Femur (tissue), 1 donor: Measurements from ENCODE around the gene ZNF469.

Experiments used
- DNase-seq: peaks from one replicate; pipeline ENCODE4 v3.0.0-alpha.2; 2017

ZNF469 gene

GRCh38 chr16:88380099-88380498, 2.7 kb upstream of the ZNF469 start:
- no peak for DNase-seq

- DNase-seq = no peak
Measured at GRCh38 chr16:88380619-88381018, 2.1 kb upstream of the ZNF469 start.

- DNase-seq = no peak
Measured at GRCh38 chr16:88381820-88382451, 823 bp upstream of the ZNF469 start.

GRCh38 chr16:88383401-88384221, 852 bp downstream of the ZNF469 start:
- peak; percentile 72 for DNase-seq

GRCh38 chr16:88384222-88385111, 1.7 kb downstream of the ZNF469 start:
- no peak for DNase-seq

DNA sequence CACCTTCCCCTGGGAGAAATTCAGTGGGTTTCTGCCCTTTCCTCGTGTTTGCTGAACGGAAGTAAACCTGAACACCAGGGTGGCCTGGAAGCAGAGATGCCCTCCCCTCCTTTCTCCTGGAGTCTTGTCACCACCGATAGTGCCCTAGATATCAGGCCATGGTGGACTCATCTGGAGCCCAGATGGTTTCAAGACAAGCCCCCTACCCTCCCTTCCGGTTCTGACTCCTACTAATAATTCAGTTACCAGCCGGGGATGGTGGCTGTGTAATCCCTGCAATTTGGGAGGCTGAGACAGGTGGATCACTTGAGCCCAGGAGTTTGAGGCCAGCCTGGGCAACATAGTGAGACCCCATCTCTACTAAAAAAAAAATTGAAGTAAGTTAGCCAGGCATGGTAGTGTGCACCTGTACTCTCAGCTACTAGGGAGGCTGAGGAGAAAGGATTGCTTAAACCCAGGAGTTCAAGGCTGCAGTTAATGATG, 2.4 kb downstream of the ZNF469 start:
- DNase-seq = no peak

DNA sequence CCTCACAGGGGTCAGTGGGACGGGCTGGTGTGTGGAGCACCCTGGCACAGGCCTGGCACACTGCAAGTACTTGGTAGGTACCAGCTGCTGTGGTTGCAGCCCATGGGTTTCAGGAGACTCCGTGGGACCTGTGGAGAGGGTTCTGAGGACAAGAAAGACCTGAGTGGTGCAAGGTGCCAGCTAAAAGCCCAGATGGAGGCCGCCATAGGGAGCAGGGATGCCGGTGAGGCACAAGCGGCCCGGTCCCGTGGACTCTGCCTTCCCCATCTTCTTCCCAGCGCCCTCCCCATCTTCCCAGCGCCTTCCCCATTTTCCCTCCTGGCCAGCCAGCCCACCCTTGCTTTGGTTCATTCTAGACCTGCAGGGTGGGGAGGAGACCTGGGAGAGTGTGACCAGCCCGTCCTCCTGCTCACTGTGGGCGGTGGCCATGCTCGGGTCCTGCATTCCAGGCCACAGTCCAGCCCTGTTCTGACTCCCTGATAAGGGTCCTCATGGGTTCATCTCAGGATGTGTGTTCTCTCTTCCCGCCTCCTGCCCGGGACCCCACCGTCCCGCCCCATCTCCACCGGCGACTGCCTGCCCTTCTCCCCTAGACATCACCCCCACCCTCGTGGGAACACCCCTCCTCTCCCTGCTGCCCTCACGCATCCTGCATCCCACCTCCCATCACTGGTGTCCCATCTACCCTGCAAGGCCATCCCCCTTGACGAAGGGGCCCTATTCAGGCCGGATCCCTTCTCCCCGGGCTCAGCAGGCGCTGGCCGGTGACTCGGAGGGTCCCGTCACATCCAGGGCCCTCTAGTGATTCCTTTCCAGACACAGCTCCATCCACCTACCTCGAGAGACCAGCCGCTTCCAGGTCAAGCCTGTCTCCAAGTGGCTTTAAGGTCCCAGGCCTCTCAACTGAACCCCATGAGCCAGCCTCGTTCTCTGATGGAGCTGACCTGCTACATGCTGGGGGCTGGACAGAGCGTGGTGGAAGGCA, 3.4 kb downstream of the ZNF469 start:
- no peak for DNase-seq

DNA sequence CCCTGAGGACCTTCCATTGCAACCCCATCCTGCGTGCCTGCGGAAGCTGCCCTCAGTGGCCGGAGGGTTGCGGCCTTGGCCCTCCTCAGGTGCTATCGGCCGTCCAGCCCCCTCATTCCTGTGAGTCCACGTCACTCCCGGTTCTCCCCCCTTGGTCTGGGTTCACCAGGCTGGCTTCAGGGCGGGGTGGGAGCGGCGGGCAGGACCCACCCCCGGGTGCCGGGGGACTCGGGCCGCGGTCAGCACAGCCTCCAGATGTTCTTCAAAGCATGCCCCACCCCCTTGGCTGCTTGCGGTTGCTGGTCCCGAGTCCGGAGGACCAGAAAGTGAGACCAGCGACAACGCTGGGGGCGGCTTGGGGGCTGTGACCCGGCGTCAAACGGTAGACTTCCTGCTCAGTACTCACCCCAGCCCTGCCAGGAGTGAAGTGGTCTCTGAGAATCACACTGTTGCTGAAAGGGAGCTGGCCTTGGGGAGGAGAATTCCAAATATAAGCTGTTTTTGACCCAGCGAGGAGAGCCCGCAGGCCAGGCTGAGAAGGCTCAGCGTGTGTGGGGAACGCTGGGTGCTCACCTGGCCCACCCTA, 4.5 kb downstream of the ZNF469 start:
- DNase-seq = peak; percentile 59

DNA sequence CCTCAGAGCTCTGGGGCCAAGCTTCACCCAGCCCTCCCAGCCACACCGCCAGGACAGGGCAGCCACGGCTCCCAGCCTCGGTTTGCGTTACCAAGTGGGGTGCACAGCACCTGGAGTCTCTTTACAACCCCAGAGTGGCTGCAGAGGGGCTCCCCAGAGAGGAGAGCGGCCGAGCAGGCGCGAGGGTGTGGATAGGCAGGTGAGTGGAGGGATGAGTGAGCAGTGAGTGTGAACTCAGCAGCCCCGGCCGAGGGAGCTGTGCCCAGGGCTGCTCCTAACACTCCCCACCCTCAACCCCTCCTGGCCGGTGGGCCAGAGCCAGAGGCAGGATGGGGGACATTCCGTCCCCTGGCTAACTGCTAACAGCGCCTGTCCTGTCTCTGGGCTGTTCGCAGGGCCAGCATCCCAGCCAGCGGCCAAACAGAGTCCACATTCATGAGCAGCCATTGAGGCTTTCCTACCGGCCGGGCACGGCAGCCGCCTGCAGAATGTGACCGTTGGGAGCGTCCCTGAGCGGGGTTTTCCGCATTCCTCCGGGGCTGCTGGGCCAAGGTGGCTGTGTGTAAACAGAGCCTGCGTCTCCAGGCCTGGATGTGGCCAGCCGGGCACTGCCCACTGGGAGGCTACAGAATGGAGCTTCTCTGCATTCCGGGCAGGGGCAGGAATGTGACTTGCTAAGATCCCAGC, 5.3 kb downstream of the ZNF469 start:
- DNase-seq = peak; percentile 83

GRCh38 chr16:88389191-88389590, 6.4 kb downstream of the ZNF469 start:
- DNase-seq = no peak

GRCh38 chr16:88389621-88390160, 6.9 kb downstream of the ZNF469 start:
- no peak for DNase-seq

DNA sequence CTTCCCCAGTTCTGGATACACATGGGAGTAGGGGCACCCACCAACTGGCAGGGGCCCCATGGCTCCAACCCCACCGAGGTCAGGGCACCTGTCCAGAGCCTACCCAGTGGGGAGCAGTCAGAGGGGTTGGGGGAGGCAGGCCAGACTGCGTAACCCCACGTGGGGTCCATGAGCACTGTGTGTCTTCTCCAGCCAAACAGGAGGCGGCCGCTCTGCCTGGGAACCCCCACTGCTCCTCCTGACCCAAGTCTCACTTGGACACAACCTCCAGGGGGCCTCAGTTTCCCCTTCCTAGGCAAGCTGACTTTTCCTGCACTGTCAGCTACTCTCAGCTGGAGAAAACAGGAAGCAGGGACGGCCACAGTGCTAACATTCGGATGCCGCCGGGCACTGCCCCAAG, 7.5 kb downstream of the ZNF469 start:
- DNase-seq = no peak

DNA sequence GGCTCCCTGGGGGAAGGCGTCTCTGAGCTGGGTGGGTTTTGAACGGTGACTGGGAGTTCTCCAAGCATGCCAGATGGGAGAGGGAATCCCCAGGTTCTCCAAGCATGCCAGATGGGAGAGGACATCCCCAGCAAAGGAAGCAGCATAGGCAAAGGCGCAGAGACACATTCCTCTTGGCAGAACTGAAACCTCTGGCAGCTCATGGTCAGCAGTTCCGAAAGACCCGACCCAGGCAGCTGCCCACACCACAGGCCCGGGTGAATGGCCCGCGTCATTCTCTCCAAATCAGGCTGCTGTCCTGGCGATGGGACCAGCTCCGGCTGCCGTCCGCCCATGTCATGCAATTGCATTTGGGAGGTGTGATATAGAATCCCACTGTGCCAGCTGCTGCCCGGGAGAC, 8.0 kb downstream of the ZNF469 start:
- no peak for DNase-seq

GRCh38 chr16:88391144-88391850, 8.5 kb downstream of the ZNF469 start:
- DNase-seq = no peak

- DNase-seq = no peak
Measured at GRCh38 chr16:88392111-88392510, 9.4 kb downstream of the ZNF469 start.

DNA sequence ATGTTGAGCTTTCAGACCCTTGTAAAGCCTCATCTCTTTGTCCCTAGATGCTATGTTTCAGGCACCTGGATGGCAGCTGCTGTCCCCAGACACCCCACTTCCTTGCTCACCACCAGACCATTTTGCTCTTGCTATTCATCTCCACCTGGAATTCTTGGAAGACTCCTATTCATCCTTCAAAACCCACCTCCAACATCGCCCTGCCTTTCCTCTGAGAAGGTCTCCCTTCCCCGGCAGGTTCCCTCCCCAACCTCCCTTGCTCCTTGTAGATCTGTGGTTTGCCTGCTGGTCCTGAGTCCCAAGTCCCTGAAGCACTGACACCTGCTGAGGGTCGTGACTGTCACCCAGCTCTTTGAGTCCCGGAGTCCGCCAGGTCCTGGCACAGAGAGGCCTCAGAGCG, 9.9 kb downstream of the ZNF469 start:
- DNase-seq = no peak

DNA sequence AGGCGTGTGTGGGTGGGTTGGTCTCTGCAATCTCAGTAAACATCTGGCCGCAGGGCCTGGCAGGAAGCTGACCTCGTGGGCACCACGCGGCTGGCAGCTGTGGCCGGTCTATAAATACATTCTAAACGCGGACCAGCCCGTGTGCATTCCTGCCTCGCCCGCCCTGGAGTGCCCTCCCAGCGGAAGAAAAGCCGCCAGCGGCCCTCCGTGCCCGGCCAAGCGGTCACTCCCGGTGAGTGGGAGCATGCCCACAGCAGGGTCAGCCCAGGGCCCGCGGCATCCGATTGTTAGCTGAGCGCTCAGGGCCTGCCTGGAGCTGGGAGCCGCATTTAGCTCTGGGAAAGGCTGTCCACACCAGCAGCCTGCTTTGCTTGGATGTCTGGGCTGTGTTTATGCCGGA, 10.3 kb downstream of the ZNF469 start:
- DNase-seq = peak; percentile 84

DNA sequence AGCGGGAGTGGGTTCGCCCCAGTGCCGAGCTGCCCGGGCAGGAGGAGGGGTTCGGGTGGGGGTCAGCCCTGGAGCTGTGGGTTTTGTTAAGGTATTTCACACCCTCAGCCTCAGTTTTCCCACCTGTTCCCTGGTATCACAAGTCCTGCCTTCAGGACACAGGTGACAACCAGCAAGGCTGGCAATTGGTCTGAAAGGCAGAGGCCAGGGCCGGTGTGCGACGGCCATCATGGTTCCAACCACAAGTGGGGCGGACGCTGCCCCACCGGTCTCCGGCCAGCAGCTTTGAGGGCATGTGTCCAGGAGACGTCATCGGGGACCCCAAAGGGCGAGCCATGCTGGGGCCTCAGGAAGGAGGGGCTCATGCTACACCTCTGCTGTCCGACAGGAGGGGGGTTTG, 10.8 kb downstream of the ZNF469 start:
- DNase-seq = no peak

DNA sequence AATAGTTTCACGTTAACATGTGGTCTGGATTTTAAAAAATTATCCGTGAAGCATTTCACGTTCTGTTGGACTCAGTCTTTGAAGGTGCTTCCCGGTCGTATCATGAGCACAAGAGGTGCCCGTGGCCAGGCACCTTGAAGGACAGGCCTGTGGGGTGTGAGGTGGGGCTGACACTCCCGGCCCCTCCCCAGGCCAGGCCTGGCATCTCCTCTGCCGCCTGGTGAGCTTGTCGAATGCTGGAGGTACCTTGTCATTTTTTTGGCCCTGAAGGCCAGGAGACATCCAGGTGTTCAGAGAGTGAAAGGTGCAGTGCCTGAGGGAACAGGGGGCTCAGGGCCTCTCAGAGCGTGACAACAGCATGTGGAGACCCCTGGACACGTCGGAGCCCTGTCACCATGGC, 11.7 kb downstream of the ZNF469 start:
- DNase-seq = no peak
